Coronary artery (tissue), 2 donors: ENCODE results near the gene STIMATE.

Source experiments
- DNase-seq: peaks from one replicate; pipeline ENCODE4 v3.0.0-alpha.2; 2017; ENCODE audit warnings: low spot score
- H3K27ac ChIP-seq, 2 donors: fragments of 200-600 bp; sonication (generic); one replicate each; pipeline ENCODE4 v1.5.1; 2016 to 2019
- H3K4me3 ChIP-seq: fragments of 200-600 bp; sonication (generic); 2 replicates; pipeline ENCODE4 v1.5.1; 2016; ENCODE audit warnings: mild to moderate bottlenecking, moderate library complexity
- CTCF ChIP-seq: fragments of 200-600 bp; sonication (generic); IDR thresholded peaks from one replicate; pipeline ENCODE4 v1.5.1; 2019; ENCODE audit warnings: antibody characterized with exemption

The STIMATE gene

GRCh38 chr3:52912885-52913731 is 15.8 kb upstream of the STIMATE start:
- no peak for TF ChIP-seq CTCF
- H3K4me3 ChIP-seq, result no peak overlapping the region
- no peak for DNase-seq
- no peak overlapping the region for H3K27ac ChIP-seq

DNA sequence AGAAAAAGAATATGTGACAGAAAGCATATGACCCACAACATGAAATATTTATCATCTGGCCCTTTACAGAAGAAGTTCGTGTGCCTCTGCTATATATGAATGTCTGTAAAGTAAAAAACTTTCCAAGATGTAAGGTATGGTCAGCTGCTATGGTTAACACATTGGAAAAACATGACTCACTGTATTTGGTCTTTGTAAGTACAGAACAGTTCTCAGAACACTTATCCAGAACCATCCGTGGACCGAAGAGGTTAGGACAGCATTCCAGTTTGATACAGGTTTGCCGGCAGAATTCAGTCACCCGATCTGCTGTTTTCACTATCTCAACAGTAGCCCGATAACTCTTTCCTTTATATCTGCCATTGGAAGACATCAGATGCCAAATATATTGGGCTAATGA is 13.5 kb upstream of the STIMATE start:
- Histone ChIP-seq H3K27ac (no peak overlapping the region), H3K4me3 (no peak overlapping the region)
- no peak for DNase-seq
- TF ChIP-seq CTCF, result no peak

GRCh38 chr3:52907497-52907896 is 10.1 kb upstream of the STIMATE start:
- Histone ChIP-seq H3K4me3 (no peak overlapping the region), H3K27ac (no peak overlapping the region)
- no peak for DNase-seq
- TF ChIP-seq CTCF, result no peak

- TF ChIP-seq CTCF, result no peak
- DNase-seq, result no peak
- Histone ChIP-seq H3K27ac (no peak overlapping the region), H3K4me3 (no peak overlapping the region)
Measured at GRCh38 chr3:52904552-52904951, 7.2 kb upstream of the STIMATE start.

- no peak for DNase-seq
- no peak for TF ChIP-seq CTCF
- no peak overlapping the region for H3K4me3 ChIP-seq
- H3K27ac ChIP-seq, result no peak overlapping the region
Measured at GRCh38 chr3:52904000-52904399, 6.7 kb upstream of the STIMATE start.

DNA sequence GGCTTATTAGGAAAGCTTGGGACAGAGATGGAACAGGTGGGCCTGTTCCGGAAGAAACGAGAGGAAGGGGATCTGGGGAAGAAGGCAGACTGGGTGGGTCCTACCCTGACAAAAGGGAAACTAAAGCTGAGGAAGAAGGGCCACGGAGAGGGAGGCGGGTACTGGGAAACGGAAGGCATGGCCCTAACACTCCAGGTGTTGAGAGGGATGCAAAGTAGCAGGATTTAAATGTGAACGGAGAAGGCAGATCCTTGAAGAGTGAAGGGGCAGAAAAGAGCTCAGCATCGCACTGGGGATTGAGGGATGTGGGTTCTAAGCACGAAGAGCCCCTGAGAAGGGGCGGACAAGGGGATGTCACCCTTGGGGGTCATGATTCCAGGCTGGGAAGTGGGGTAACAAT is 735 bp downstream of the STIMATE start:
- DNase-seq, result no peak
- H3K4me3 ChIP-seq, result peak overlapping the region; percentile 94
- TF ChIP-seq CTCF, result no peak
- peak overlapping the region; percentile 86 to 91 for H3K27ac ChIP-seq

- H3K27ac ChIP-seq, result peak overlapping the region; percentile 65 to 86
- H3K4me3 ChIP-seq, result peak overlapping the region; percentile 94
- TF ChIP-seq CTCF, result no peak
- no peak for DNase-seq
Measured at GRCh38 chr3:52896151-52896550, 1.2 kb downstream of the STIMATE start.
